ENCODE results near the gene ALDOA. TPM values are rescaled to one million over a fixed set of nuclear protein-coding genes. Genes with fewer than 3 reads are reported as not detected.

The ALDOA gene
- total and polyA plus RNA-seq, 9 of the 15 experiments (the other 6 are each of a cell fraction or from before 2014, with no cell fraction given) = 311 to 2,224 (median 1,293) TPM

DNA sequence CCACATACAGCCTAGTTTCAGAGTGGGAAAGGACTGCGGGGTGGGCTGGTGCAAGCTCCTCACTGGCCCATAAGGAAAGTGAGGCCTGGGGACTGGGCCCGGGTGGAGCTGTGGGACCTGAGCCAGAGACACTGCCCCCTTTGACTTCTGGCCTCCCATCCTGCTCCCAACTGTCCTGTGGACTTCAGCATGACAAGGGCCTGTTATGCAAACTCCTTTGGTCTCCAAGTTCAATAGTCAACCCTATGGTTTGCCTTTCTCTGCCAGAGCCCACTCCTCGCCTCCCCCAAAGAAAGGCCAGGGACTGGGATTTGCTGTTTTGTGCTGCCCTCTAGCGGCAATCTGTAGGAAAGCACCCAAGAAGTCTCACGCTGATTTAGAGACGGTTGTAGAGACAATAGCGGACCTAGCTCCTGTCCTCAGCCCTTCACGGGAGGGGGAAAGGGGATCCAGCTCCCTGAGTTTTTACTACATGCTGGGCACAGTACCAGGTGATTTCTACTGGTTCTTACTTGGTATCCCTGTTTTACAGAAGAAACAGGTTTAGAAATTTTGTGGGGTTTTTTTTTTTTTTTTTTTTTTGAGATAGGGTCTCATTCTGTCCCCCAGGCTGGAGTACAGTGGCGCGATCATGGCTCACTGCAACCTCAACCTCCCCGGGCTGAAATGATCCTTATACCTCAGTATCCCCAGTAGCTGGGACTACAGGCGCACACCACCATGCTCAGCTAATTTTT lies 33.3 kb upstream of the ALDOA start:
- ATAC-seq = peak; percentile 78
- Histone ChIP-seq H4K20me1 (replicated peaks; ENCODE audit: control insufficient read depth, insufficient read depth, low read length) (peaks cover 13% of the 10 kb centered on the region; the same call in 1 of the 2 replicates), H3K9me3 (replicated peaks; ENCODE audit: control insufficient read depth, insufficient read depth, low read depth, low read length) (no peaks in the 10 kb centered on the region), H3K9me1 (ENCODE audit: control insufficient read depth, insufficient read depth, low read length) (peaks cover 4% of the 10 kb centered on the region), H3K9ac (ENCODE audit: insufficient read depth in 1 of 2, low read depth in 2 of 2, low read length in 2 of 2) (no peak overlapping the region), H3K27ac (ENCODE audit: extremely low read depth, low read depth, low read length) (no peak overlapping the region), H3K4me2 (ENCODE audit: insufficient read depth, low read length) (no peak overlapping the region), H2AFZ (ENCODE audit: low read depth, low read length) (peak overlapping the region; percentile 43; the same call in 1 of the 2 replicates), H3K36me3 (ENCODE audit: control insufficient read depth, insufficient read depth, low read length) (no peaks in the 10 kb centered on the region), H3K4me3 (no peak overlapping the region), H3K79me2 (ENCODE audit: control insufficient read depth, insufficient read depth, low read length) (no peaks in the 10 kb centered on the region), H3K27me3 (ENCODE audit: control insufficient read depth in 2 of 2, insufficient read depth in 2 of 2, low read length in 2 of 2) (peaks cover 16 to 62% of the 10 kb centered on the region in 2 experiments; a peak in 4 of 5 replicates), H3K4me1 (replicated peaks in 1 of 2; ENCODE audit: control insufficient read depth in 2 of 2, insufficient read depth in 2 of 2, low read length in 2 of 2) (peaks cover 0 to 25% of the 10 kb centered on the region in 2 experiments; a peak in 2 of 5 replicates)
- ChIA-PET CTCF (ENCODE audit: low intra/inter-chr PET ratio) (interaction anchor here (0.6 kb wide), 1 partner anchor 1186 kb away, joined by 3 read pairs; the partner anchor contains the start of gene TUFM), POLR2A (interaction anchor here (0.6 to 1.0 kb wide), 3 partner anchors 10 to 98 kb away, joined by 3 to 4 read pairs (median 3); no protein-coding TSS in a partner anchor)
- intact Hi-C loops (cut with micrococcal nuclease) = no loop called here
- no TSS peak for BruUV-seq (replicated peaks)
- in situ Hi-C loops (cut with MboI) = no loop called here
- WGBS (ENCODE audit: insufficient coverage, low coverage, missing lambda C conversion rate) = 4% methylated on average over 12 of the region's 12 CpGs
- peak; percentile 68 to 84 (median 72) for DNase-seq (ENCODE audit: extremely low read depth in 1 of 4, low spot score in 3 of 4)
- peak; percentile 98 for FAIRE-seq
- TF ChIP-seq, protein P1, sequence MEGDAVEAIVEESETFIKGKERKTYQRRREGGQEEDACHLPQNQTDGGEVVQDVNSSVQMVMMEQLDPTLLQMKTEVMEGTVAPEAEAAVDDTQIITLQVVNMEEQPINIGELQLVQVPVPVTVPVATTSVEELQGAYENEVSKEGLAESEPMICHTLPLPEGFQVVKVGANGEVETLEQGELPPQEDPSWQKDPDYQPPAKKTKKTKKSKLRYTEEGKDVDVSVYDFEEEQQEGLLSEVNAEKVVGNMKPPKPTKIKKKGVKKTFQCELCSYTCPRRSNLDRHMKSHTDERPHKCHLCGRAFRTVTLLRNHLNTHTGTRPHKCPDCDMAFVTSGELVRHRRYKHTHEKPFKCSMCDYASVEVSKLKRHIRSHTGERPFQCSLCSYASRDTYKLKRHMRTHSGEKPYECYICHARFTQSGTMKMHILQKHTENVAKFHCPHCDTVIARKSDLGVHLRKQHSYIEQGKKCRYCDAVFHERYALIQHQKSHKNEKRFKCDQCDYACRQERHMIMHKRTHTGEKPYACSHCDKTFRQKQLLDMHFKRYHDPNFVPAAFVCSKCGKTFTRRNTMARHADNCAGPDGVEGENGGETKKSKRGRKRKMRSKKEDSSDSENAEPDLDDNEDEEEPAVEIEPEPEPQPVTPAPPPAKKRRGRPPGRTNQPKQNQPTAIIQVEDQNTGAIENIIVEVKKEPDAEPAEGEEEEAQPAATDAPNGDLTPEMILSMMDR (IDR thresholded peaks at IDR 0.05 in 2 of 3, conservative IDR thresholded peaks at IDR 0.05 in 1 of 3; ENCODE audit: insufficient read depth in 2 of 3, low read depth in 1 of 3, low read length in 3 of 3) = peak; percentile 83 to 94 (median 91)
- TF ChIP-seq, protein P2, sequence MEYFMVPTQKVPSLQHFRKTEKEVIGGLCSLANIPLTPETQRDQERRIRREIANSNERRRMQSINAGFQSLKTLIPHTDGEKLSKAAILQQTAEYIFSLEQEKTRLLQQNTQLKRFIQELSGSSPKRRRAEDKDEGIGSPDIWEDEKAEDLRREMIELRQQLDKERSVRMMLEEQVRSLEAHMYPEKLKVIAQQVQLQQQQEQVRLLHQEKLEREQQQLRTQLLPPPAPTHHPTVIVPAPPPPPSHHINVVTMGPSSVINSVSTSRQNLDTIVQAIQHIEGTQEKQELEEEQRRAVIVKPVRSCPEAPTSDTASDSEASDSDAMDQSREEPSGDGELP (CRISPR knock-in tag; IDR thresholded peaks at IDR 0.05; ENCODE audit: borderline replicate concordance) = peak; percentile 42; the same call in 1 of the 2 replicates
- TF ChIP-seq MBD2 (IDR thresholded peaks at IDR 0.05; ENCODE audit: borderline replicate concordance, low read depth) = no peak
- TF ChIP-seq LCOR (CRISPR knock-in tag; IDR thresholded peaks at IDR 0.05) = no peak
- peak; percentile 45; the same call in 1 of the 2 replicates for TF ChIP-seq ZNF384 (IDR thresholded peaks at IDR 0.05; ENCODE audit: low read depth, low read length)
- TF ChIP-seq, protein P3, sequence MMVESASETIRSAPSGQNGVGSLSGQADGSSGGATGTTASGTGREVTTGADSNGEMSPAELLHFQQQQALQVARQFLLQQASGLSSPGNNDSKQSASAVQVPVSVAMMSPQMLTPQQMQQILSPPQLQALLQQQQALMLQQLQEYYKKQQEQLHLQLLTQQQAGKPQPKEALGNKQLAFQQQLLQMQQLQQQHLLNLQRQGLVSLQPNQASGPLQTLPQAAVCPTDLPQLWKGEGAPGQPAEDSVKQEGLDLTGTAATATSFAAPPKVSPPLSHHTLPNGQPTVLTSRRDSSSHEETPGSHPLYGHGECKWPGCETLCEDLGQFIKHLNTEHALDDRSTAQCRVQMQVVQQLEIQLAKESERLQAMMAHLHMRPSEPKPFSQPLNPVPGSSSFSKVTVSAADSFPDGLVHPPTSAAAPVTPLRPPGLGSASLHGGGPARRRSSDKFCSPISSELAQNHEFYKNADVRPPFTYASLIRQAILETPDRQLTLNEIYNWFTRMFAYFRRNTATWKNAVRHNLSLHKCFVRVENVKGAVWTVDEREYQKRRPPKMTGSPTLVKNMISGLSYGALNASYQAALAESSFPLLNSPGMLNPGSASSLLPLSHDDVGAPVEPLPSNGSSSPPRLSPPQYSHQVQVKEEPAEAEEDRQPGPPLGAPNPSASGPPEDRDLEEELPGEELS (CRISPR knock-in tag; IDR thresholded peaks at IDR 0.05; ENCODE audit: borderline replicate concordance) = no peak
- TF ChIP-seq ARNT (IDR thresholded peaks at IDR 0.05) = no peak
- no peak for TF ChIP-seq ZNF780A (CRISPR knock-in tag; IDR thresholded peaks at IDR 0.05)
- TF ChIP-seq MXI1 (IDR thresholded peaks at IDR 0.05; ENCODE audit: low read depth, low read length) = no peak
- TF ChIP-seq ZNF274 (IDR thresholded peaks at IDR 0.05; ENCODE audit: borderline replicate concordance, low read depth, low read length) = no peak
- TF ChIP-seq MAZ (CRISPR knock-in tag; conservative IDR thresholded peaks at IDR 0.05 in 1 of 2, IDR thresholded peaks at IDR 0.05 in 1 of 2) = 0 out of 4 replicates have a peak, but pooled peaks of 1 of the 2 experiments have one; percentile 22
- TF ChIP-seq, protein P4, sequence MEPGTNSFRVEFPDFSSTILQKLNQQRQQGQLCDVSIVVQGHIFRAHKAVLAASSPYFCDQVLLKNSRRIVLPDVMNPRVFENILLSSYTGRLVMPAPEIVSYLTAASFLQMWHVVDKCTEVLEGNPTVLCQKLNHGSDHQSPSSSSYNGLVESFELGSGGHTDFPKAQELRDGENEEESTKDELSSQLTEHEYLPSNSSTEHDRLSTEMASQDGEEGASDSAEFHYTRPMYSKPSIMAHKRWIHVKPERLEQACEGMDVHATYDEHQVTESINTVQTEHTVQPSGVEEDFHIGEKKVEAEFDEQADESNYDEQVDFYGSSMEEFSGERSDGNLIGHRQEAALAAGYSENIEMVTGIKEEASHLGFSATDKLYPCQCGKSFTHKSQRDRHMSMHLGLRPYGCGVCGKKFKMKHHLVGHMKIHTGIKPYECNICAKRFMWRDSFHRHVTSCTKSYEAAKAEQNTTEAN (CRISPR knock-in tag; IDR thresholded peaks at IDR 0.05) = no peak
- peak; percentile 88; the same call in 1 of the 2 replicates for TF ChIP-seq XRCC5 (IDR thresholded peaks at IDR 0.05; ENCODE audit: low read depth, low read length)

Measured in K562 (cell line).